Thyroid gland (tissue), 4 donors: ENCODE results near the gene IFIT5.

Source experiments
- POLR2A ChIP-seq, 2 donors: fragments of 450-650 bp; IDR thresholded peaks; one replicate each; pipeline ENCODE4 v1.6.1; 2017; ENCODE audit warnings: antibody characterized with exemption in 2 of 2, mild to moderate bottlenecking in 2 of 2, moderate library complexity in 1 of 2
- TF ChIP-seq, protein P1 (sequence below), 6 experiments: fragments of 200-600 bp in 3 of 6; fragments of 450-650 bp in 3 of 6; sonication (generic) in 3 of 6; IDR thresholded peaks; one replicate each; pipeline ENCODE4 v1.5.1; 2016 to 2019; ENCODE audit warnings: antibody characterized with exemption in 6 of 6, mild to moderate bottlenecking in 2 of 6, inconsistent platforms in 1 of 6, moderate library complexity in 1 of 6

- TF ChIP-seq, protein P1, sequence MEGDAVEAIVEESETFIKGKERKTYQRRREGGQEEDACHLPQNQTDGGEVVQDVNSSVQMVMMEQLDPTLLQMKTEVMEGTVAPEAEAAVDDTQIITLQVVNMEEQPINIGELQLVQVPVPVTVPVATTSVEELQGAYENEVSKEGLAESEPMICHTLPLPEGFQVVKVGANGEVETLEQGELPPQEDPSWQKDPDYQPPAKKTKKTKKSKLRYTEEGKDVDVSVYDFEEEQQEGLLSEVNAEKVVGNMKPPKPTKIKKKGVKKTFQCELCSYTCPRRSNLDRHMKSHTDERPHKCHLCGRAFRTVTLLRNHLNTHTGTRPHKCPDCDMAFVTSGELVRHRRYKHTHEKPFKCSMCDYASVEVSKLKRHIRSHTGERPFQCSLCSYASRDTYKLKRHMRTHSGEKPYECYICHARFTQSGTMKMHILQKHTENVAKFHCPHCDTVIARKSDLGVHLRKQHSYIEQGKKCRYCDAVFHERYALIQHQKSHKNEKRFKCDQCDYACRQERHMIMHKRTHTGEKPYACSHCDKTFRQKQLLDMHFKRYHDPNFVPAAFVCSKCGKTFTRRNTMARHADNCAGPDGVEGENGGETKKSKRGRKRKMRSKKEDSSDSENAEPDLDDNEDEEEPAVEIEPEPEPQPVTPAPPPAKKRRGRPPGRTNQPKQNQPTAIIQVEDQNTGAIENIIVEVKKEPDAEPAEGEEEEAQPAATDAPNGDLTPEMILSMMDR (IDR thresholded peaks at IDR 0.05) = no peak
- TF ChIP-seq POLR2A (IDR thresholded peaks at IDR 0.05) = peak in 1 of 2 donors; percentile 53
Measured at GRCh38 chr10:89391907-89392756, 22.2 kb upstream of the IFIT5 start, which contains the start of gene IFIT1.
